Parathyroid adenoma (tissue), 2 donors: ENCODE data around the gene COQ4.
"Not testable (repeated sequence)": the region's sequence is repeated elsewhere in the genome, so short reads cannot be mapped to it uniquely, and the experiment has no call there.

Experiments
- H2AFZ ChIP-seq: fragments of 300-600 bp; sonication (generic); one replicate; pipeline ENCODE4 v1.7.0; 2017; ENCODE audit warnings: antibody characterized with exemption, mild to moderate bottlenecking
- H3K27ac ChIP-seq: fragments of 300-600 bp; sonication (generic); one replicate; pipeline ENCODE4 v1.7.0; 2017
- H3K27me3 ChIP-seq: fragments of 300-600 bp; sonication (generic); one replicate; pipeline ENCODE4 v1.7.0; 2017; ENCODE audit warnings: low read length; ENCODE audit not compliant: control insufficient read depth, insufficient read depth
- H3K36me3 ChIP-seq: fragments of 300-600 bp; sonication (generic); one replicate; pipeline ENCODE4 v1.7.0; 2017; ENCODE audit warnings: low read length; ENCODE audit not compliant: control insufficient read depth, insufficient read depth
- H3K4me1 ChIP-seq: fragments of 300-600 bp; sonication (generic); one replicate; pipeline ENCODE4 v1.7.0; 2017; ENCODE audit warnings: control low read depth
- H3K4me2 ChIP-seq: fragments of 300-600 bp; sonication (generic); one replicate; pipeline ENCODE4 v1.7.0; 2017; ENCODE audit warnings: low read length
- H3K4me3 ChIP-seq: fragments of 300-600 bp; sonication (generic); one replicate; pipeline ENCODE4 v1.7.0; 2017; ENCODE audit warnings: low read depth, low read length
- H3K79me2 ChIP-seq: fragments of 300-600 bp; sonication (generic); one replicate; pipeline ENCODE4 v1.7.0; 2017; ENCODE audit warnings: control low read depth
- H3K9ac ChIP-seq: fragments of 300-600 bp; sonication (generic); one replicate; pipeline ENCODE4 v1.7.0; 2017; ENCODE audit warnings: mild to moderate bottlenecking
- H3K9me3 ChIP-seq: fragments of 300-600 bp; sonication (generic); one replicate; pipeline ENCODE4 v1.7.0; 2017; ENCODE audit warnings: low read length; ENCODE audit not compliant: control insufficient read depth
- CTCF ChIP-seq: fragments of 300-600 bp; sonication (generic); IDR thresholded peaks from one replicate; pipeline ENCODE4 v1.7.0; 2017; ENCODE audit warnings: antibody characterized with exemption, mild to moderate bottlenecking
- donor health status: primary hyperparathyroidism.

Gene COQ4

GRCh38 chr9:128333451-128333869 lies 10.8 kb downstream of the COQ4 start:
- TF ChIP-seq CTCF = no peak
- no peaks in the 10 kb centered on the region for H3K4me1 ChIP-seq
- H3K4me2 ChIP-seq = no peak overlapping the region
- no peaks in the 10 kb centered on the region for H3K27me3 ChIP-seq
- H3K79me2 ChIP-seq = no peaks in the 10 kb centered on the region
- no peak overlapping the region for H3K4me3 ChIP-seq
- H3K27ac ChIP-seq = no peak overlapping the region
- H2AFZ ChIP-seq = no peak overlapping the region
- no peaks in the 10 kb centered on the region for H3K9me3 ChIP-seq
- H3K36me3 ChIP-seq = no peaks in the 10 kb centered on the region
- H3K9ac ChIP-seq = no peak overlapping the region

DNA sequence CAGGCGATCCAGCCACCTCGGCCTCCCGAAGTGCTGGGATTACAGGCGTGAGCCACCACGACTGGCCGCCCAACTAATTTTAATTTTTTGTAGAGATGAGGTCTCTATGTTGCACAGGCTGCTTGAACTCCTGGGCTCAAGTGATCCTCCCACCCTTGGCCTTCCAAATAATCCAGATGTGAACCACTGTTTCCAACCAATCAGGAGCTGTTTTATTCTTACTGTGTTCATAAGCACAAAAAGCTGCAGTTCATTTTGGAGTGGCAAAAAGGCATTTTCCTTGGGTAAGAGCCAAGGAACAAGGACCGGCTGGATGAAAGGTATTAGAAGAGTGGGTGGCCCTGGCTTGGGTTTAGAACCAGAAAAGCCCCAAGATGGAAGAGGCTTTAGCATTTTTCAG lies 12.5 kb downstream of the COQ4 start:
- Histone ChIP-seq H3K36me3 (no peaks in the 10 kb centered on the region), H3K27ac (no peak overlapping the region), H3K9me3 (no peaks in the 10 kb centered on the region), H3K79me2 (no peaks in the 10 kb centered on the region), H3K4me1 (no peaks in the 10 kb centered on the region), H2AFZ (no peak overlapping the region), H3K27me3 (no peaks in the 10 kb centered on the region), H3K4me2 (no peak overlapping the region), H3K4me3 (no peak overlapping the region), H3K9ac (no peak overlapping the region)
- TF ChIP-seq CTCF = no peak

GRCh38 chr9:128335914-128336313 lies 13.3 kb downstream of the COQ4 start:
- Histone ChIP-seq H3K9ac (no peak overlapping the region), H2AFZ (no peak overlapping the region), H3K4me1 (no peaks in the 10 kb centered on the region), H3K79me2 (no peaks in the 10 kb centered on the region), H3K36me3 (no peaks in the 10 kb centered on the region), H3K9me3 (no peaks in the 10 kb centered on the region), H3K4me2 (no peak overlapping the region), H3K4me3 (no peak overlapping the region), H3K27ac (no peak overlapping the region), H3K27me3 (no peaks in the 10 kb centered on the region)
- no peak for TF ChIP-seq CTCF

GRCh38 chr9:128337936-128338335 lies 15.3 kb downstream of the COQ4 start:
- H3K79me2 ChIP-seq = no peaks in the 10 kb centered on the region
- H3K9ac ChIP-seq = no peak overlapping the region
- H3K36me3 ChIP-seq = no peaks in the 10 kb centered on the region
- H2AFZ ChIP-seq = no peak overlapping the region
- H3K4me1 ChIP-seq = no peaks in the 10 kb centered on the region
- TF ChIP-seq CTCF = no peak
- H3K27me3 ChIP-seq = no peaks in the 10 kb centered on the region
- H3K9me3 ChIP-seq = no peaks in the 10 kb centered on the region
- H3K27ac ChIP-seq = no peak overlapping the region
- no peak overlapping the region for H3K4me2 ChIP-seq
- no peak overlapping the region for H3K4me3 ChIP-seq

DNA sequence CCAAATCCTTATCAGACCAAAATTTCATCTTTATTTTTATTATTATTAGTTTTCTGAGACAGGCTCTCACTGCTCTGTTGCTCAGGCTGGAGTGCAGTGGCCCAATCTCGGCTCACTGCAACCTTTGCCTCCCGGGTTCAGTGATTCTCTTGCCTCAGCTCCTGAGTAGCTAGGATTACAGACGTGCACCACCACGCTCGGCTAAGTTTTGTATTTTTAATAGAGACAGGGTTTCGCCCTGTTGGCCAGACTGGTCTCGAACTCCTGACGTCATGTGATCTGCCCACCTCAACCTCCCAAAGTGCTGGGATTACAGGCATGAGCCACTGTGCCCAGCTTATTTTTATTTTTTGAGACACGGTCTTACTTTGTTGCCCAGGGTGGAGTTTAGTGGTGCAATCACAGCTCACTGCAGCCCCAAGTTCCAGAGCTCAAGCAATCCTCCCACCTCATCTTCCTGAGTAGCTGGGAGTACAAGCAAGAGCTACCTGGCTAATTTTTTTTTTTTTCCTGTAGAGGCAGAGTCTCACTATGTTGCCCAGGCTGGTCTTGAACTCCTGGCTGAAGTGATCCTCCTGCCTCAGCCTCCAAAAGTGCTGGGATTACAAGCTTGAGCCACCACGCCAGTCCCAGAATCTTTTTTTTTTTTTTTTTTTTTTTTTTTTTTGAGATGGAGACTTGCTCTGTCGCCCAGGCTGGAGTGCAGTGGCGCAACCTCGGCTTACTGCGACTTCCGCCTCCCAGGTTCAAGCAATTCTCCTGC lies 16.4 kb downstream of the COQ4 start:
- not testable (repeated sequence) for H3K9me3 ChIP-seq, H3K4me2 ChIP-seq, H3K27ac ChIP-seq, H2AFZ ChIP-seq, H3K79me2 ChIP-seq, H3K4me1 ChIP-seq, H3K27me3 ChIP-seq, H3K4me3 ChIP-seq, H3K9ac ChIP-seq, H3K36me3 ChIP-seq
